Astrocyte of the cerebellum (primary cell): Measurements from ENCODE around the gene SEZ6L.

ENCODE experiments used
- DNase-seq: peaks from one replicate; pipeline ENCODE4 v3.0.0-alpha.2; 2011; ENCODE audit warnings: low read depth
- H3K4me3 ChIP-seq: 2 replicates; pipeline ENCODE4 v1.5.1; 2011; ENCODE audit warnings: mild to moderate bottlenecking, low read depth, low read length, moderate library complexity
- CTCF ChIP-seq: IDR thresholded peaks from 2 replicates; pipeline ENCODE4 v1.5.1; 2012; ENCODE audit warnings: low read length, low read depth, moderate library complexity, mild to moderate bottlenecking; ENCODE audit errors: missing control alignments
- in situ Hi-C: cut with HindIII; loops from 2 replicates; pipeline ENCODE4 v1.10.0; 2017; ENCODE audit warnings: low sequenced_read_pairs

Gene SEZ6L

GRCh38 chr22:26161746-26162145 lies 7.5 kb upstream of the SEZ6L start:
- no peak for TF ChIP-seq CTCF

GRCh38 chr22:26162926-26163325 lies 6.3 kb upstream of the SEZ6L start:
- in situ Hi-C loops = no loop called here
- TF ChIP-seq CTCF = no peak
- DNase-seq = no peak
- no peak overlapping the region for H3K4me3 ChIP-seq

More at GRCh38 chr22:26161746-26162145, 7.5 kb upstream of the SEZ6L start:
- no peak for DNase-seq
- in situ Hi-C loops = no loop called here
- H3K4me3 ChIP-seq = no peak overlapping the region

- in situ Hi-C loops = no loop called here
- no peak overlapping the region for H3K4me3 ChIP-seq
- TF ChIP-seq CTCF = no peak
- DNase-seq = no peak
Measured at GRCh38 chr22:26164174-26164573, 5.1 kb upstream of the SEZ6L start.

- in situ Hi-C loops = no loop called here
- no peak overlapping the region for H3K4me3 ChIP-seq
- TF ChIP-seq CTCF = no peak
- DNase-seq = no peak
Measured at GRCh38 chr22:26168330-26168851, 871 bp upstream of the SEZ6L start.

GRCh38 chr22:26168939-26169314 lies 335 bp upstream of the SEZ6L start:
- DNase-seq = no peak
- no peak for TF ChIP-seq CTCF
- H3K4me3 ChIP-seq = no peak overlapping the region
- in situ Hi-C loops = no loop called here

GRCh38 chr22:26170112-26170492 lies 840 bp downstream of the SEZ6L start:
- no peak for DNase-seq
- TF ChIP-seq CTCF = no peak
- in situ Hi-C loops = no loop called here
- H3K4me3 ChIP-seq = no peak overlapping the region
